Measurements from ENCODE around the gene CHN1. TPM values are rescaled to one million over a fixed set of nuclear protein-coding genes. Genes with fewer than 3 reads are reported as not detected.

Gene CHN1
- polyA plus RNA-seq, 1 of the 3 experiments (the other 2 are of a cell fraction) = 31.6 TPM

- H3F3A ChIP-seq (replicated peaks; ENCODE audit: insufficient read depth) = no peaks in the 10 kb centered on the region
- no peaks in the 10 kb centered on the region; the same call in 1 of the 2 replicates for H3K79me2 ChIP-seq (ENCODE audit: insufficient read depth)
- no peak overlapping the region for H2AFZ ChIP-seq (ENCODE audit: low read depth)
- 91% methylated on average over 6 of the region's 6 CpGs for WGBS (ENCODE audit: low lambda C conversion rate)
- no peak overlapping the region for H3K9ac ChIP-seq
- ChIA-PET POLR2A (no interaction called here), CTCF (interaction anchor here (1.2 to 1.5 kb wide), 5 partner anchors 11 to 171 kb away, joined by 3 to 6 read pairs (median 3); no protein-coding TSS in a partner anchor)
- peaks cover 0 to 5% of the 10 kb centered on the region in 2 experiments; a peak in 1 of 4 replicates for H3K4me1 ChIP-seq (ENCODE audit: control insufficient read depth in 1 of 2, insufficient read depth in 2 of 2, low read depth in 1 of 2, low read length in 1 of 2)
- no peak for DNase-seq
- H4K20me1 ChIP-seq (ENCODE audit: insufficient read depth) = no peaks in the 10 kb centered on the region
- H3K9me3 ChIP-seq = no peaks in the 10 kb centered on the region
- H3K27ac ChIP-seq (ENCODE audit: low read depth in 2 of 2, low read length in 1 of 2) = no peak overlapping the region
- H3K36me3 ChIP-seq (replicated peaks in 1 of 2; ENCODE audit: control insufficient read depth in 1 of 2, insufficient read depth in 2 of 2, low read length in 1 of 2) = peaks cover 0 to 4% of the 10 kb centered on the region in 2 experiments
- H3K4me3 ChIP-seq (ENCODE audit: low read depth in 2 of 2, low read length in 1 of 2) = no peak overlapping the region
- no peak overlapping the region for H3K4me2 ChIP-seq
- H3K27me3 ChIP-seq (ENCODE audit: insufficient read depth) = no peaks in the 10 kb centered on the region
- no peaks in the 10 kb centered on the region for H3K9me2 ChIP-seq
- no peak for TF ChIP-seq GATA2 (CRISPR knock-in tag; IDR thresholded peaks at IDR 0.05)
- no peak for TF ChIP-seq USF2 (IDR thresholded peaks at IDR 0.05; ENCODE audit: borderline replicate concordance, low read depth, low read length)
- no peak for TF ChIP-seq SIN3A (IDR thresholded peaks at IDR 0.05; ENCODE audit: borderline replicate concordance, low read depth, low read length)
- no peak for TF ChIP-seq IRF3 (IDR thresholded peaks at IDR 0.05; ENCODE audit: low read depth, low read length)
These were observed 85.1 kb downstream of the CHN1 start for GRCh38 chr2:174919947-174920595.

DNA sequence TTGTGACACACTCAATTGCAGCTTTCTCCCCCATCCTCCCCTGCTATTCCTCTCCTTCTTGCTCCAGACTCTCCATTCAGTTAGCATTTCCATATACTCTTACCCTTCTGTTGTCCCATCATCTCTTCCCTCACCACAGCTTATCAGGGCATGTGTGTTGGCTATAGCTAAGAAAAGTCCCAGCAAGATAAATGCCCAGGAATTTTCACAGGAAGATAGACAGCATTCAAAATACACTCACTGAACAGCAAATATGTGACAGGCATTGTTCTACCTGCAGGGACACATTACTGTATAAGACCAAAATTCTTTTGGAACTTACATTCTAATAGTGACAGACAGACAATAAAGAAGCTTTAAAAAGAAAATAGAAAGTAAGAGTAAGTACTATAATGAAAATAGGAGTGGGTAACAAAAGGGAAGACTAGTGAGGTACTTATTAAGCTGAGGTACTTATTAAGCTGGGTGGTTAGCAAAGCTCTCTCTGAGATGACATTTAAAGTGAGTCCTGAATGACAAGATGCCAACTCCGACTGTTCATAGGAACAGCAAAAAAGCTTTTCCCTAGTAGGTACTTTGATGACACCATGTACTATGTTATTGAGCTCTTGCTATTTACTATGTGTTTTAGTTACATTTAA, 86.2 kb downstream of the CHN1 start:
- POLR2A ChIA-PET = no interaction called here
- 79% methylated on average over 1 of the region's 1 CpG for WGBS (ENCODE audit: low lambda C conversion rate)
- Histone ChIP-seq H3F3A (replicated peaks; ENCODE audit: insufficient read depth) (no peaks in the 10 kb centered on the region), H3K27ac (ENCODE audit: low read depth in 2 of 2, low read length in 1 of 2) (no peak overlapping the region), H3K4me3 (ENCODE audit: low read depth in 2 of 2, low read length in 1 of 2) (no peak overlapping the region), H3K9ac (no peak overlapping the region), H3K36me3 (replicated peaks in 1 of 2; ENCODE audit: control insufficient read depth in 1 of 2, insufficient read depth in 2 of 2, low read length in 1 of 2) (peaks cover 2 to 4% of the 10 kb centered on the region in 2 experiments), H4K20me1 (ENCODE audit: insufficient read depth) (no peaks in the 10 kb centered on the region), H3K79me2 (ENCODE audit: insufficient read depth) (no peaks in the 10 kb centered on the region; the same call in 1 of the 2 replicates), H3K9me2 (no peaks in the 10 kb centered on the region), H2AFZ (ENCODE audit: low read depth) (no peak overlapping the region), H3K4me2 (no peak overlapping the region), H3K4me1 (ENCODE audit: control insufficient read depth in 1 of 2, insufficient read depth in 2 of 2, low read depth in 1 of 2, low read length in 1 of 2) (peaks cover 0 to 5% of the 10 kb centered on the region in 2 experiments; a peak in 1 of 4 replicates), H3K9me3 (no peaks in the 10 kb centered on the region), H3K27me3 (ENCODE audit: insufficient read depth) (no peaks in the 10 kb centered on the region)
- DNase-seq = no peak
- CTCF ChIA-PET = interaction anchor here (1.2 to 1.5 kb wide), 6 partner anchors 12 to 1179 kb away, joined by 3 to 6 read pairs (median 3); no protein-coding TSS in a partner anchor
- TF ChIP-seq, protein P1, sequence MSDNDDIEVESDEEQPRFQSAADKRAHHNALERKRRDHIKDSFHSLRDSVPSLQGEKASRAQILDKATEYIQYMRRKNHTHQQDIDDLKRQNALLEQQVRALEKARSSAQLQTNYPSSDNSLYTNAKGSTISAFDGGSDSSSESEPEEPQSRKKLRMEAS (IDR thresholded peaks at IDR 0.05; ENCODE audit: low read depth) = no peak
- TF ChIP-seq USF2 (IDR thresholded peaks at IDR 0.05; ENCODE audit: borderline replicate concordance, low read depth, low read length) (no peak), FOSL2 (IDR thresholded peaks at IDR 0.05; ENCODE audit: borderline replicate concordance, low read depth) (no peak), YY1 (IDR thresholded peaks at IDR 0.05; ENCODE audit: low read depth) (no peak), FOXM1 (IDR thresholded peaks at IDR 0.05; ENCODE audit: low read depth) (no peak), TAF1 (IDR thresholded peaks at IDR 0.05; ENCODE audit: borderline replicate concordance, low read depth, low read length) (no peak), RCOR1 (IDR thresholded peaks at IDR 0.05; ENCODE audit: low read length) (no peak), PBX3 (IDR thresholded peaks at IDR 0.05) (no peak), TCF12 (IDR thresholded peaks at IDR 0.05) (no peak), MEF2A (IDR thresholded peaks at IDR 0.05; ENCODE audit: borderline replicate concordance, low read depth) (no peak), SIN3A (IDR thresholded peaks at IDR 0.05; ENCODE audit: borderline replicate concordance, low read depth, low read length) (no peak), REST (IDR thresholded peaks at IDR 0.05; ENCODE audit: low read depth, low read length) (no peak)
